Neural progenitor cell (in vitro differentiated cells): ENCODE data around the gene TMEM108. TPM values are rescaled to one million over a fixed set of nuclear protein-coding genes. Genes with fewer than 3 reads are reported as not detected.

Source experiments
- DNase-seq: peaks from one replicate; pipeline ENCODE4 v3.0.0-alpha.2; 2016; ENCODE audit warnings: low spot score
- H2AFZ ChIP-seq: fragments of 200-600 bp; sonication (generic); replicated peaks from 2 replicates; pipeline ENCODE4 v1.6.1; 2016; ENCODE audit warnings: antibody characterized with exemption
- H3F3A ChIP-seq: fragments of 200-600 bp; sonication (generic); 2 replicates; pipeline ENCODE4 v1.6.1; 2016; ENCODE audit warnings: antibody characterized with exemption, low read depth
- H3K27ac ChIP-seq: fragments of 200-600 bp; sonication (generic); 2 replicates; pipeline ENCODE4 v1.5.1; 2016; ENCODE audit warnings: mild to moderate bottlenecking
- H3K27me3 ChIP-seq: fragments of 200-600 bp; sonication (generic); 2 replicates; pipeline ENCODE4 v1.6.1; 2016; ENCODE audit warnings: mild to moderate bottlenecking, moderate library complexity
- H3K36me3 ChIP-seq: fragments of 200-600 bp; sonication (generic); 2 replicates; pipeline ENCODE4 v1.5.1; 2016
- H3K4me1 ChIP-seq: fragments of 200-600 bp; sonication (generic); 2 replicates; pipeline ENCODE4 v1.6.1; 2016; ENCODE audit warnings: mixed run types
- H3K4me2 ChIP-seq: fragments of 200-600 bp; sonication (generic); 2 replicates; pipeline ENCODE4 v1.6.1; 2016
- H3K4me3 ChIP-seq: fragments of 200-600 bp; sonication (generic); 2 replicates; pipeline ENCODE4 v1.5.1; 2016
- H3K79me2 ChIP-seq: fragments of 200-600 bp; sonication (generic); 2 replicates; pipeline ENCODE4 v1.6.1; 2016; ENCODE audit warnings: low read depth
- H3K9ac ChIP-seq: fragments of 200-600 bp; sonication (generic); 2 replicates; pipeline ENCODE4 v1.6.1; 2016
- H3K9me3 ChIP-seq: fragments of 200-600 bp; sonication (generic); 2 replicates; pipeline ENCODE4 v1.5.1; 2016; ENCODE audit warnings: low read depth
- H4K20me1 ChIP-seq: fragments of 200-600 bp; sonication (generic); 2 replicates; pipeline ENCODE4 v1.6.1; 2016; ENCODE audit warnings: low read depth
- H3K27ac Mint-ChIP-seq: 3 replicates; pipeline ENCODE4 v1.8.0; 2021; ENCODE audit warnings: mixed read lengths
- H3K27me3 Mint-ChIP-seq: 2 replicates; pipeline ENCODE4 v1.8.0; 2022; ENCODE audit warnings: low read depth, mild to moderate bottlenecking, inconsistent platforms, moderate library complexity, mixed read lengths; ENCODE audit not compliant: insufficient read depth
- H3K36me3 Mint-ChIP-seq: 3 replicates; pipeline ENCODE4 v1.8.0; 2021; ENCODE audit warnings: mixed read lengths
- H3K4me1 Mint-ChIP-seq: 3 replicates; pipeline ENCODE4 v1.8.0; 2021; ENCODE audit warnings: mixed read lengths
- H3K4me3 Mint-ChIP-seq: 3 replicates; pipeline ENCODE4 v1.8.0; 2021; ENCODE audit warnings: mild to moderate bottlenecking, moderate library complexity, mixed read lengths
- H3K9me3 Mint-ChIP-seq: 3 replicates; pipeline ENCODE4 v1.8.0; 2020; ENCODE audit warnings: mixed read lengths
- EZH2 ChIP-seq: fragments of 200-600 bp; sonication (generic); IDR thresholded peaks from 2 replicates; pipeline ENCODE4 v1.6.1; 2017; ENCODE audit warnings: antibody characterized with exemption, mild to moderate bottlenecking, moderate library complexity
- EZH2phosphoT487 ChIP-seq: fragments of 200-600 bp; sonication (generic); IDR thresholded peaks from 2 replicates; pipeline ENCODE4 v1.6.1; 2017; ENCODE audit warnings: antibody characterized with exemption
- total RNA-seq: library from RNA; depleted of rRNA; stranded (reverse); fragments of >200 nt; gene quantifications from 2 replicates; pipeline ENCODE4 v1.2.3, GENCODE V29; 2015; ENCODE audit warnings: low replicate concordance
- TF ChIP-seq, protein P1 (sequence below): fragments of 200-600 bp; sonication (generic); IDR thresholded peaks from 2 replicates; pipeline ENCODE4 v1.5.1; 2017; ENCODE audit warnings: antibody characterized with exemption, mild to moderate bottlenecking

TMEM108 gene
- total RNA-seq, 1 donor from 2014 or later = 4.8 TPM

DNA sequence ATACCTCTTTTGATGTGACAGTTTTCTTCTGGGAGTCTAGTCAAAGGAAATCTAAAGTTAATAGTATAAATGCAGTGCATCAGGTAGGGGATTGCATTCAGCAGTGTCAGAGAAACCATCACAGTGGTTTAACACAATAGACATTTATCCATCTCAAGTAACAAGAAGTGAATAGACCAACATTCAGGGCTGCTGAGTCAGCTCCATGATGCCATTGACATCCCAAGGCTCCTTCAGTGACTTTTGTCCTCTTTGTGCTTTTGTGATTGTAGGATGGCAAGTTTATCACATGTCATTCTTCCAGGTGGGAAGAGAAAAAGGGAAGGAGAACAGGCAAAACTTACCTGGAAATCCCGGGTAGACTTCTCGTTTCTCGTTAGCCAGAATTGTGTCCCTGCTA is 158.3 kb downstream of the TMEM108 start:
- Mint-ChIP-seq H3K27me3 (no peaks in the 10 kb centered on the region), H3K36me3 (no peaks in the 10 kb centered on the region), H3K27ac (no peak overlapping the region), H3K4me3 (no peak overlapping the region), H3K4me1 (peaks cover 10% of the 10 kb centered on the region), H3K9me3 (peaks cover 18% of the 10 kb centered on the region)
- Histone ChIP-seq H3K79me2 (no peaks in the 10 kb centered on the region), H4K20me1 (no peaks in the 10 kb centered on the region), H3K4me1 (peaks cover 17% of the 10 kb centered on the region), H2AFZ (no peak overlapping the region), H3K27me3 (no peaks in the 10 kb centered on the region), H3K27ac (no peak overlapping the region), H3K9ac (no peak overlapping the region), H3K4me3 (no peak overlapping the region), H3K36me3 (peaks cover 5% of the 10 kb centered on the region), H3K4me2 (no peak overlapping the region), H3F3A (no peaks in the 10 kb centered on the region), H3K9me3 (peaks cover 2% of the 10 kb centered on the region)
- TF ChIP-seq EZH2 = no peak
- TF ChIP-seq, protein P1, sequence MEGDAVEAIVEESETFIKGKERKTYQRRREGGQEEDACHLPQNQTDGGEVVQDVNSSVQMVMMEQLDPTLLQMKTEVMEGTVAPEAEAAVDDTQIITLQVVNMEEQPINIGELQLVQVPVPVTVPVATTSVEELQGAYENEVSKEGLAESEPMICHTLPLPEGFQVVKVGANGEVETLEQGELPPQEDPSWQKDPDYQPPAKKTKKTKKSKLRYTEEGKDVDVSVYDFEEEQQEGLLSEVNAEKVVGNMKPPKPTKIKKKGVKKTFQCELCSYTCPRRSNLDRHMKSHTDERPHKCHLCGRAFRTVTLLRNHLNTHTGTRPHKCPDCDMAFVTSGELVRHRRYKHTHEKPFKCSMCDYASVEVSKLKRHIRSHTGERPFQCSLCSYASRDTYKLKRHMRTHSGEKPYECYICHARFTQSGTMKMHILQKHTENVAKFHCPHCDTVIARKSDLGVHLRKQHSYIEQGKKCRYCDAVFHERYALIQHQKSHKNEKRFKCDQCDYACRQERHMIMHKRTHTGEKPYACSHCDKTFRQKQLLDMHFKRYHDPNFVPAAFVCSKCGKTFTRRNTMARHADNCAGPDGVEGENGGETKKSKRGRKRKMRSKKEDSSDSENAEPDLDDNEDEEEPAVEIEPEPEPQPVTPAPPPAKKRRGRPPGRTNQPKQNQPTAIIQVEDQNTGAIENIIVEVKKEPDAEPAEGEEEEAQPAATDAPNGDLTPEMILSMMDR = no peak
- no peak for TF ChIP-seq EZH2phosphoT487
- no peak for DNase-seq

DNA sequence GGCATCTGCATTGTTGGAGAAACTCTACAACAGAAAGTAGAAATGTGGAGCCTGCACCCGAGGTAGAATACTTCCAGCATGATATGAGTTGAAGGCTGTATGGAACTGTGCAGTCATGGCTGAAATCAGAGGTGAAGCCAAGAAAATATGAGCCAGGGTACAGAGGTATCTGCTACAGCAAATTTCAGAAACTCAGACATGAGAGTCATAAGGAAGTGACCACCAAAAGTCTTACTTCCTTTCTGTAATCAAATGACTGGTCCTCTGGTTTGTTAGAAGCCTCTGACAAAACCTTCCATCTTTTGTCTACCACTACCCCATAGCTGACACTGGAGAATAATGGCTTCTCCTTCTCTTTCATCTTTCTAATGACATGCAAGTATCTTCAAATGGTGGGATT is 159.4 kb downstream of the TMEM108 start:
- Mint-ChIP-seq H3K4me3 (no peak overlapping the region), H3K27me3 (no peaks in the 10 kb centered on the region), H3K9me3 (peaks cover 27% of the 10 kb centered on the region), H3K4me1 (no peaks in the 10 kb centered on the region), H3K27ac (no peak overlapping the region), H3K36me3 (no peaks in the 10 kb centered on the region)
- Histone ChIP-seq H3K36me3 (peaks cover 5% of the 10 kb centered on the region), H2AFZ (no peak overlapping the region), H3K4me1 (peaks cover 8% of the 10 kb centered on the region), H3K4me2 (no peak overlapping the region), H3F3A (no peaks in the 10 kb centered on the region), H3K4me3 (no peak overlapping the region), H3K9ac (no peak overlapping the region), H3K79me2 (no peaks in the 10 kb centered on the region), H3K27me3 (no peaks in the 10 kb centered on the region), H3K27ac (no peak overlapping the region), H3K9me3 (peaks cover 4% of the 10 kb centered on the region), H4K20me1 (no peaks in the 10 kb centered on the region)
- no peak for DNase-seq
- TF ChIP-seq, protein P1 = no peak
- no peak for TF ChIP-seq EZH2
- TF ChIP-seq EZH2phosphoT487 = no peak

DNA sequence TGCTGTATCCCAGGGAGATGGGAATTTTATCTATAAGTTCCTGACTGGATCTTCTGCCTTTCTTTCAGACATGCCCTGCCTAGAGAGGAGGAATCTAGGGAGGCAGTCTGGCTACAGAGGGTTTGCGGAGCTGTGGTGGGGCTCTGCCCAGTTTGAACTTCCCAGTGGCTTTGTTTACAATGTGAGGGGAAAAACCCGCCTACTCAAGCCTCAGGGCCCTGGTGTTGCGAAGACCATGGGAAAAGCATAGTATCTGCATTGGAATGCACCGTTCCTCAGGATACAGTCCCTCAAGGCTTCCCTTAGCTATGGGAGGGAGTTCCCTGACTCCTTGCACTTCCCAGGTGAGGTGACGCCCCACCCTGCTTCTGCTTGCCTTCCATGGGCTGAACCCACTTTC is 168.7 kb downstream of the TMEM108 start:
- Histone ChIP-seq H3K4me1 (peaks cover 10% of the 10 kb centered on the region), H3K27me3 (no peaks in the 10 kb centered on the region), H3K27ac (no peak overlapping the region), H3K4me2 (no peak overlapping the region), H4K20me1 (no peaks in the 10 kb centered on the region), H3F3A (peaks cover 9% of the 10 kb centered on the region), H3K79me2 (no peaks in the 10 kb centered on the region), H3K36me3 (no peaks in the 10 kb centered on the region), H3K4me3 (no peak overlapping the region), H3K9me3 (no peaks in the 10 kb centered on the region), H3K9ac (no peak overlapping the region), H2AFZ (no peak overlapping the region)
- H3K4me3 Mint-ChIP-seq = no peak overlapping the region
- DNase-seq = no peak
- peaks cover 8% of the 10 kb centered on the region for H3K4me1 Mint-ChIP-seq
- peaks cover 24% of the 10 kb centered on the region for H3K9me3 Mint-ChIP-seq
- peaks cover 2% of the 10 kb centered on the region for H3K27me3 Mint-ChIP-seq
- peaks cover 2% of the 10 kb centered on the region for H3K36me3 Mint-ChIP-seq
- no peak for TF ChIP-seq EZH2
- TF ChIP-seq, protein P1 = no peak
- TF ChIP-seq EZH2phosphoT487 = no peak
- H3K27ac Mint-ChIP-seq = no peak overlapping the region
